ENCODE results near the gene L3HYPDH. TPM values are rescaled to one million over a fixed set of nuclear protein-coding genes. Genes with fewer than 3 reads are reported as not detected.

The L3HYPDH gene
- total RNA-seq (2014; rRNA removed; shearing (Covaris generic); ENCODE audit: low replicate concordance): 60.5 and 116 TPM in 2 replicates

- peak within 1 kb of the TSS; percentile 83; the same call in 1 of the 2 replicates for H2AFZ ChIP-seq (ENCODE audit: low read length)
- peaks cover 5% of the 10 kb centered on the region; the same call in 1 of the 2 replicates for H4K20me1 ChIP-seq (ENCODE audit: insufficient read depth, low read depth, low read length)
- no peaks in the 10 kb centered on the region for H3K9me3 ChIP-seq (ENCODE audit: low read length)
- peaks cover 96% of the 10 kb centered on the region for H3K79me2 ChIP-seq (ENCODE audit: low read length)
- no peaks in the 10 kb centered on the region for H3K9me2 ChIP-seq (replicated peaks; ENCODE audit: insufficient read depth, low read length)
- peak within 1 kb of the TSS; percentile 76 for H3K27ac ChIP-seq (ENCODE audit: low read length)
- peak within 1 kb of the TSS; percentile 95 for H3K9ac ChIP-seq (ENCODE audit: low read length)
- H3K36me3 ChIP-seq (ENCODE audit: insufficient read depth, low read length): peaks cover 26% of the 10 kb centered on the region
- peaks cover 51% of the 10 kb centered on the region for H3K4me1 ChIP-seq (ENCODE audit: low read length)
- H3K4me2 ChIP-seq (ENCODE audit: low read depth, low read length, poor library complexity, severe bottlenecking): peak within 1 kb of the TSS; percentile 88
- no peaks in the 10 kb centered on the region for H3K27me3 ChIP-seq (ENCODE audit: low read length)
- peak; percentile 100 for DNase-seq
- peak within 1 kb of the TSS; percentile 80 for H3K4me3 ChIP-seq (ENCODE audit: low read length)
Observed at GRCh38 chr14:59483819-59484638, at the start of gene L3HYPDH, which contains the start of gene JKAMP. Gene L3HYPDH (minus strand): TSS chr14:59484408. CDS start chr14:59484316, 92 bp downstream. Gene JKAMP (plus strand): TSS chr14:59484517. CDS start chr14:59484590, 73 bp downstream.

GRCh38 chr14:59532419-59532818 is 48.2 kb upstream of the L3HYPDH start:
- Histone ChIP-seq H3K27me3 (ENCODE audit: low read length) (peaks cover 3% of the 10 kb centered on the region; the same call in 1 of the 2 replicates), H3K9ac (ENCODE audit: low read length) (no peak overlapping the region), H3K27ac (ENCODE audit: low read length) (no peak overlapping the region), H4K20me1 (ENCODE audit: insufficient read depth, low read depth, low read length) (no peaks in the 10 kb centered on the region), H2AFZ (ENCODE audit: low read length) (no peak overlapping the region), H3K4me1 (ENCODE audit: low read length) (no peaks in the 10 kb centered on the region), H3K9me3 (ENCODE audit: low read length) (no peaks in the 10 kb centered on the region), H3K9me2 (replicated peaks; ENCODE audit: insufficient read depth, low read length) (no peaks in the 10 kb centered on the region), H3K36me3 (ENCODE audit: insufficient read depth, low read length) (no peaks in the 10 kb centered on the region), H3K4me2 (ENCODE audit: low read depth, low read length, poor library complexity, severe bottlenecking) (no peak overlapping the region), H3K4me3 (ENCODE audit: low read length) (no peak overlapping the region), H3K79me2 (ENCODE audit: low read length) (no peaks in the 10 kb centered on the region)
- DNase-seq: peak; percentile 32

- H3K4me1 ChIP-seq (ENCODE audit: low read length): no peaks in the 10 kb centered on the region
- no peak for DNase-seq
- H3K9ac ChIP-seq (ENCODE audit: low read length): no peak overlapping the region
- H2AFZ ChIP-seq (ENCODE audit: low read length): no peak overlapping the region
- H3K4me3 ChIP-seq (ENCODE audit: low read length): no peak overlapping the region
- H4K20me1 ChIP-seq (ENCODE audit: insufficient read depth, low read depth, low read length): no peaks in the 10 kb centered on the region
- no peaks in the 10 kb centered on the region for H3K79me2 ChIP-seq (ENCODE audit: low read length)
- peaks cover 3% of the 10 kb centered on the region; the same call in 1 of the 2 replicates for H3K27me3 ChIP-seq (ENCODE audit: low read length)
- no peaks in the 10 kb centered on the region for H3K36me3 ChIP-seq (ENCODE audit: insufficient read depth, low read length)
- no peak overlapping the region for H3K4me2 ChIP-seq (ENCODE audit: low read depth, low read length, poor library complexity, severe bottlenecking)
- no peaks in the 10 kb centered on the region for H3K9me3 ChIP-seq (ENCODE audit: low read length)
- H3K27ac ChIP-seq (ENCODE audit: low read length): no peak overlapping the region
- no peaks in the 10 kb centered on the region for H3K9me2 ChIP-seq (replicated peaks; ENCODE audit: insufficient read depth, low read length)
Observed at GRCh38 chr14:59530349-59530748, 46.1 kb upstream of the L3HYPDH start.

GRCh38 chr14:59529189-59529588 is 45.0 kb upstream of the L3HYPDH start:
- no peak for DNase-seq
- no peak overlapping the region for H3K9ac ChIP-seq (ENCODE audit: low read length)
- H2AFZ ChIP-seq (ENCODE audit: low read length): no peak overlapping the region
- no peaks in the 10 kb centered on the region for H3K36me3 ChIP-seq (ENCODE audit: insufficient read depth, low read length)
- H3K27ac ChIP-seq (ENCODE audit: low read length): no peak overlapping the region
- no peaks in the 10 kb centered on the region for H3K79me2 ChIP-seq (ENCODE audit: low read length)
- peaks cover 3% of the 10 kb centered on the region; the same call in 1 of the 2 replicates for H3K27me3 ChIP-seq (ENCODE audit: low read length)
- H3K9me3 ChIP-seq (ENCODE audit: low read length): no peaks in the 10 kb centered on the region
- H3K4me3 ChIP-seq (ENCODE audit: low read length): no peak overlapping the region
- no peaks in the 10 kb centered on the region for H3K4me1 ChIP-seq (ENCODE audit: low read length)
- no peak overlapping the region for H3K4me2 ChIP-seq (ENCODE audit: low read depth, low read length, poor library complexity, severe bottlenecking)
- H4K20me1 ChIP-seq (ENCODE audit: insufficient read depth, low read depth, low read length): no peaks in the 10 kb centered on the region
- no peaks in the 10 kb centered on the region for H3K9me2 ChIP-seq (replicated peaks; ENCODE audit: insufficient read depth, low read length)

GRCh38 chr14:59520224-59520623 is 36.0 kb upstream of the L3HYPDH start:
- Histone ChIP-seq H3K27me3 (ENCODE audit: low read length) (no peaks in the 10 kb centered on the region), H3K4me3 (ENCODE audit: low read length) (no peak overlapping the region), H3K9me3 (ENCODE audit: low read length) (no peaks in the 10 kb centered on the region), H3K9me2 (replicated peaks; ENCODE audit: insufficient read depth, low read length) (no peaks in the 10 kb centered on the region), H3K4me2 (ENCODE audit: low read depth, low read length, poor library complexity, severe bottlenecking) (no peak overlapping the region), H3K36me3 (ENCODE audit: insufficient read depth, low read length) (no peaks in the 10 kb centered on the region), H3K79me2 (ENCODE audit: low read length) (no peaks in the 10 kb centered on the region), H2AFZ (ENCODE audit: low read length) (no peak overlapping the region), H3K27ac (ENCODE audit: low read length) (no peak overlapping the region), H4K20me1 (ENCODE audit: insufficient read depth, low read depth, low read length) (no peaks in the 10 kb centered on the region), H3K4me1 (ENCODE audit: low read length) (no peaks in the 10 kb centered on the region), H3K9ac (ENCODE audit: low read length) (no peak overlapping the region)
- no peak for DNase-seq

GRCh38 chr14:59511916-59512575 is 27.8 kb upstream of the L3HYPDH start:
- Histone ChIP-seq H3K9me2 (replicated peaks; ENCODE audit: insufficient read depth, low read length) (no peaks in the 10 kb centered on the region), H3K4me3 (ENCODE audit: low read length) (no peak overlapping the region), H3K4me1 (ENCODE audit: low read length) (no peaks in the 10 kb centered on the region), H3K9me3 (ENCODE audit: low read length) (no peaks in the 10 kb centered on the region), H3K27ac (ENCODE audit: low read length) (no peak overlapping the region), H3K27me3 (ENCODE audit: low read length) (no peaks in the 10 kb centered on the region), H4K20me1 (ENCODE audit: insufficient read depth, low read depth, low read length) (no peaks in the 10 kb centered on the region), H3K79me2 (ENCODE audit: low read length) (no peaks in the 10 kb centered on the region), H3K9ac (ENCODE audit: low read length) (no peak overlapping the region), H3K4me2 (ENCODE audit: low read depth, low read length, poor library complexity, severe bottlenecking) (no peak overlapping the region), H2AFZ (ENCODE audit: low read length) (no peak overlapping the region), H3K36me3 (ENCODE audit: insufficient read depth, low read length) (no peaks in the 10 kb centered on the region)
- DNase-seq: peak; percentile 74

GRCh38 chr14:59510966-59511365 is 26.8 kb upstream of the L3HYPDH start:
- H3K27me3 ChIP-seq (ENCODE audit: low read length): no peaks in the 10 kb centered on the region
- H3K9ac ChIP-seq (ENCODE audit: low read length): no peak overlapping the region
- no peaks in the 10 kb centered on the region for H3K79me2 ChIP-seq (ENCODE audit: low read length)
- no peak overlapping the region for H3K4me3 ChIP-seq (ENCODE audit: low read length)
- H3K4me1 ChIP-seq (ENCODE audit: low read length): no peaks in the 10 kb centered on the region
- no peaks in the 10 kb centered on the region for H3K9me3 ChIP-seq (ENCODE audit: low read length)
- no peaks in the 10 kb centered on the region for H4K20me1 ChIP-seq (ENCODE audit: insufficient read depth, low read depth, low read length)
- DNase-seq: no peak
- no peak overlapping the region for H2AFZ ChIP-seq (ENCODE audit: low read length)
- no peaks in the 10 kb centered on the region for H3K36me3 ChIP-seq (ENCODE audit: insufficient read depth, low read length)
- H3K9me2 ChIP-seq (replicated peaks; ENCODE audit: insufficient read depth, low read length): no peaks in the 10 kb centered on the region
- H3K4me2 ChIP-seq (ENCODE audit: low read depth, low read length, poor library complexity, severe bottlenecking): no peak overlapping the region
- H3K27ac ChIP-seq (ENCODE audit: low read length): no peak overlapping the region

- Histone ChIP-seq H3K9me3 (ENCODE audit: low read length) (no peaks in the 10 kb centered on the region), H3K27me3 (ENCODE audit: low read length) (no peaks in the 10 kb centered on the region), H3K4me3 (ENCODE audit: low read length) (no peak overlapping the region), H3K9ac (ENCODE audit: low read length) (no peak overlapping the region), H3K4me1 (ENCODE audit: low read length) (peaks cover 3% of the 10 kb centered on the region; the same call in 1 of the 2 replicates), H3K9me2 (replicated peaks; ENCODE audit: insufficient read depth, low read length) (no peaks in the 10 kb centered on the region), H4K20me1 (ENCODE audit: insufficient read depth, low read depth, low read length) (0 out of 2 replicates have a peak, but pooled peaks cover 4% of the 10 kb centered on the region), H3K79me2 (ENCODE audit: low read length) (no peaks in the 10 kb centered on the region), H3K27ac (ENCODE audit: low read length) (no peak overlapping the region), H3K4me2 (ENCODE audit: low read depth, low read length, poor library complexity, severe bottlenecking) (no peak overlapping the region), H3K36me3 (ENCODE audit: insufficient read depth, low read length) (peaks cover under 1% of the 10 kb centered on the region; the same call in 1 of the 2 replicates), H2AFZ (ENCODE audit: low read length) (no peak overlapping the region)
- DNase-seq: no peak
Observed at GRCh38 chr14:59510001-59510400, 25.8 kb upstream of the L3HYPDH start.

Data from Karpas-422 (cell line).